ENCODE measurements around the gene NUP50. TPM values are rescaled to one million over a fixed set of nuclear protein-coding genes. Genes with fewer than 3 reads are reported as not detected.

NUP50 gene
- total and polyA plus RNA-seq, 2 of the 13 experiments (the other 11 are each of a cell fraction or from before 2014, with no cell fraction given): 14.2 to 52.4 TPM

DNA sequence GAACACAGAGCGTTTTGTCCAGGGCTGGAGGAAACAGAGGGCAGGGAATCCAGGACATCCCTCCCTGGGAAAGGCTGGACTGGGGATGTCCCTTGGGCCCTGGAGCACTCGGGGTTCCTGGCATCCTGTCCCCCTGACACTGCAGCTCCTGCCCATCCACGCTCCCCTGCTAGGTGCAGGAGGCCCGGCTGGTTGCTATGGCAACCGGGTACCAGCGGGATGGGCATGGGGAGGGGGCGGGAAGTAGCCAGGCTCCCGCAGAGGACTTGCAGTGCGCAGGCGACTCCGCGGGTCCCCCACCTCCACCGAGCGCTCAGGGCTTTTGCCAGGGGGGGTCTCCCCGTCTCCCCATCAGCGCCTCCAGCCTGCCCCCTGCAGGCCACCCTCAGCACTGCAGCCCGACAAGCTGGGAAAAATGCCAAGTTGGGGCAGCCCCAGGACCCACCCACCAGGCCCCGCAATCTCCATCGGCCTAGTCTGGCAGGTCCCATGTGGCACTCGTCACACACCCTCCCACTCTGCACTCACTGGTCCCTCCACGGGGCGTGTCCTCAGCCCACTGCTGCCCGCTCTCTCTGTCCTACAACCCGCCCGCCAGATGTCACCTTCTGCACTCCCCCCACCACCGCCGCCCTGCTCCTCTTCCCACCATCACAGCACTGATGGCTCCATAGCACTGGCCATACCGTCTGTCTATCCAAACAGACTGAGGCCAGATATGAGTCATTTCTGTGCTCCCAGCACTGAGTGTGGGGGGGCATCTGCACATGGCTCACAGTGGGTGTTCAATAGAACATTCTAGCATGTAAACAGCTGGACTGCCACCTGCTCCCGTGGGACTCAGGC is 45.5 kb downstream of the NUP50 start (continued):
- TF ChIP-seq GATAD2A (CRISPR knock-in tag; IDR thresholded peaks at IDR 0.05) (no peak), KDM4B (CRISPR knock-in tag; IDR thresholded peaks at IDR 0.05) (no peak), KDM5B (CRISPR knock-in tag; IDR thresholded peaks at IDR 0.05; ENCODE audit: borderline replicate concordance) (no peak), ZNF337 (CRISPR knock-in tag; IDR thresholded peaks at IDR 0.05; ENCODE audit: borderline replicate concordance, low read depth) (no peak), ZNF124 (CRISPR knock-in tag; IDR thresholded peaks at IDR 0.05) (no peak), ZNF703 (CRISPR knock-in tag; IDR thresholded peaks at IDR 0.05; ENCODE audit: borderline replicate concordance) (no peak), PRMT3 (CRISPR knock-in tag; IDR thresholded peaks at IDR 0.05; ENCODE audit: borderline replicate concordance, low read depth) (no peak), HNRNPLL (IDR thresholded peaks at IDR 0.05; ENCODE audit: low read depth, low read length, poor library complexity, severe bottlenecking) (no peak), ZNF234 (CRISPR knock-in tag; conservative IDR thresholded peaks at IDR 0.05) (no peak), HMGA1 (CRISPR knock-in tag; conservative IDR thresholded peaks at IDR 0.05) (no peak)
- TF ChIP-seq, protein P1, sequence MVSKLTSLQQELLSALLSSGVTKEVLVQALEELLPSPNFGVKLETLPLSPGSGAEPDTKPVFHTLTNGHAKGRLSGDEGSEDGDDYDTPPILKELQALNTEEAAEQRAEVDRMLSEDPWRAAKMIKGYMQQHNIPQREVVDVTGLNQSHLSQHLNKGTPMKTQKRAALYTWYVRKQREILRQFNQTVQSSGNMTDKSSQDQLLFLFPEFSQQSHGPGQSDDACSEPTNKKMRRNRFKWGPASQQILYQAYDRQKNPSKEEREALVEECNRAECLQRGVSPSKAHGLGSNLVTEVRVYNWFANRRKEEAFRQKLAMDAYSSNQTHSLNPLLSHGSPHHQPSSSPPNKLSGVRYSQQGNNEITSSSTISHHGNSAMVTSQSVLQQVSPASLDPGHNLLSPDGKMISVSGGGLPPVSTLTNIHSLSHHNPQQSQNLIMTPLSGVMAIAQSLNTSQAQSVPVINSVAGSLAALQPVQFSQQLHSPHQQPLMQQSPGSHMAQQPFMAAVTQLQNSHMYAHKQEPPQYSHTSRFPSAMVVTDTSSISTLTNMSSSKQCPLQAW (CRISPR knock-in tag; IDR thresholded peaks at IDR 0.05): no peak
- TF ChIP-seq, protein P2, sequence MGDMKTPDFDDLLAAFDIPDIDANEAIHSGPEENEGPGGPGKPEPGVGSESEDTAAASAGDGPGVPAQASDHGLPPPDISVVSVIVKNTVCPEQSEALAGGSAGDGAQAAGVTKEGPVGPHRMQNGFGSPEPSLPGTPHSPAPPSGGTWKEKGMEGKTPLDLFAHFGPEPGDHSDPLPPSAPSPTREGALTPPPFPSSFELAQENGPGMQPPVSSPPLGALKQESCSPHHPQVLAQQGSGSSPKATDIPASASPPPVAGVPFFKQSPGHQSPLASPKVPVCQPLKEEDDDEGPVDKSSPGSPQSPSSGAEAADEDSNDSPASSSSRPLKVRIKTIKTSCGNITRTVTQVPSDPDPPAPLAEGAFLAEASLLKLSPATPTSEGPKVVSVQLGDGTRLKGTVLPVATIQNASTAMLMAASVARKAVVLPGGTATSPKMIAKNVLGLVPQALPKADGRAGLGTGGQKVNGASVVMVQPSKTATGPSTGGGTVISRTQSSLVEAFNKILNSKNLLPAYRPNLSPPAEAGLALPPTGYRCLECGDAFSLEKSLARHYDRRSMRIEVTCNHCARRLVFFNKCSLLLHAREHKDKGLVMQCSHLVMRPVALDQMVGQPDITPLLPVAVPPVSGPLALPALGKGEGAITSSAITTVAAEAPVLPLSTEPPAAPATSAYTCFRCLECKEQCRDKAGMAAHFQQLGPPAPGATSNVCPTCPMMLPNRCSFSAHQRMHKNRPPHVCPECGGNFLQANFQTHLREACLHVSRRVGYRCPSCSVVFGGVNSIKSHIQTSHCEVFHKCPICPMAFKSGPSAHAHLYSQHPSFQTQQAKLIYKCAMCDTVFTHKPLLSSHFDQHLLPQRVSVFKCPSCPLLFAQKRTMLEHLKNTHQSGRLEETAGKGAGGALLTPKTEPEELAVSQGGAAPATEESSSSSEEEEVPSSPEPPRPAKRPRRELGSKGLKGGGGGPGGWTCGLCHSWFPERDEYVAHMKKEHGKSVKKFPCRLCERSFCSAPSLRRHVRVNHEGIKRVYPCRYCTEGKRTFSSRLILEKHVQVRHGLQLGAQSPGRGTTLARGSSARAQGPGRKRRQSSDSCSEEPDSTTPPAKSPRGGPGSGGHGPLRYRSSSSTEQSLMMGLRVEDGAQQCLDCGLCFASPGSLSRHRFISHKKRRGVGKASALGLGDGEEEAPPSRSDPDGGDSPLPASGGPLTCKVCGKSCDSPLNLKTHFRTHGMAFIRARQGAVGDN (CRISPR knock-in tag; IDR thresholded peaks at IDR 0.05): peak; percentile 46
- TF ChIP-seq, protein P3, sequence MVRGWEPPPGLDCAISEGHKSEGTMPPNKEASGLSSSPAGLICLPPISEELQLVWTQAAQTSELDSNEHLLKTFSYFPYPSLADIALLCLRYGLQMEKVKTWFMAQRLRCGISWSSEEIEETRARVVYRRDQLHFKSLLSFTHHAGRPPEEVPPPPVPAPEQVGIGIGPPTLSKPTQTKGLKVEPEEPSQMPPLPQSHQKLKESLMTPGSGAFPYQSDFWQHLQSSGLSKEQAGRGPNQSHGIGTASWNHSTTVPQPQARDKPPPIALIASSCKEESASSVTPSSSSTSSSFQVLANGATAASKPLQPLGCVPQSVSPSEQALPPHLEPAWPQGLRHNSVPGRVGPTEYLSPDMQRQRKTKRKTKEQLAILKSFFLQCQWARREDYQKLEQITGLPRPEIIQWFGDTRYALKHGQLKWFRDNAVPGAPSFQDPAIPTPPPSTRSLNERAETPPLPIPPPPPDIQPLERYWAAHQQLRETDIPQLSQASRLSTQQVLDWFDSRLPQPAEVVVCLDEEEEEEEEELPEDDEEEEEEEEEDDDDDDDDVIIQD (CRISPR knock-in tag; IDR thresholded peaks at IDR 0.05; ENCODE audit: low read depth): no peak
- TF ChIP-seq, protein P4, sequence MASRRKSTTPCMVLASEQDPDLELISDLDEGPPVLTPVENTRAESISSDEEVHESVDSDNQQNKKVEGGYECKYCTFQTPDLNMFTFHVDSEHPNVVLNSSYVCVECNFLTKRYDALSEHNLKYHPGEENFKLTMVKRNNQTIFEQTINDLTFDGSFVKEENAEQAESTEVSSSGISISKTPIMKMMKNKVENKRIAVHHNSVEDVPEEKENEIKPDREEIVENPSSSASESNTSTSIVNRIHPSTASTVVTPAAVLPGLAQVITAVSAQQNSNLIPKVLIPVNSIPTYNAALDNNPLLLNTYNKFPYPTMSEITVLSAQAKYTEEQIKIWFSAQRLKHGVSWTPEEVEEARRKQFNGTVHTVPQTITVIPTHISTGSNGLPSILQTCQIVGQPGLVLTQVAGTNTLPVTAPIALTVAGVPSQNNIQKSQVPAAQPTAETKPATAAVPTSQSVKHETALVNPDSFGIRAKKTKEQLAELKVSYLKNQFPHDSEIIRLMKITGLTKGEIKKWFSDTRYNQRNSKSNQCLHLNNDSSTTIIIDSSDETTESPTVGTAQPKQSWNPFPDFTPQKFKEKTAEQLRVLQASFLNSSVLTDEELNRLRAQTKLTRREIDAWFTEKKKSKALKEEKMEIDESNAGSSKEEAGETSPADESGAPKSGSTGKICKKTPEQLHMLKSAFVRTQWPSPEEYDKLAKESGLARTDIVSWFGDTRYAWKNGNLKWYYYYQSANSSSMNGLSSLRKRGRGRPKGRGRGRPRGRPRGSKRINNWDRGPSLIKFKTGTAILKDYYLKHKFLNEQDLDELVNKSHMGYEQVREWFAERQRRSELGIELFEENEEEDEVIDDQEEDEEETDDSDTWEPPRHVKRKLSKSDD (CRISPR knock-in tag; IDR thresholded peaks at IDR 0.05; ENCODE audit: low read depth): no peak
- TF ChIP-seq, protein P5, sequence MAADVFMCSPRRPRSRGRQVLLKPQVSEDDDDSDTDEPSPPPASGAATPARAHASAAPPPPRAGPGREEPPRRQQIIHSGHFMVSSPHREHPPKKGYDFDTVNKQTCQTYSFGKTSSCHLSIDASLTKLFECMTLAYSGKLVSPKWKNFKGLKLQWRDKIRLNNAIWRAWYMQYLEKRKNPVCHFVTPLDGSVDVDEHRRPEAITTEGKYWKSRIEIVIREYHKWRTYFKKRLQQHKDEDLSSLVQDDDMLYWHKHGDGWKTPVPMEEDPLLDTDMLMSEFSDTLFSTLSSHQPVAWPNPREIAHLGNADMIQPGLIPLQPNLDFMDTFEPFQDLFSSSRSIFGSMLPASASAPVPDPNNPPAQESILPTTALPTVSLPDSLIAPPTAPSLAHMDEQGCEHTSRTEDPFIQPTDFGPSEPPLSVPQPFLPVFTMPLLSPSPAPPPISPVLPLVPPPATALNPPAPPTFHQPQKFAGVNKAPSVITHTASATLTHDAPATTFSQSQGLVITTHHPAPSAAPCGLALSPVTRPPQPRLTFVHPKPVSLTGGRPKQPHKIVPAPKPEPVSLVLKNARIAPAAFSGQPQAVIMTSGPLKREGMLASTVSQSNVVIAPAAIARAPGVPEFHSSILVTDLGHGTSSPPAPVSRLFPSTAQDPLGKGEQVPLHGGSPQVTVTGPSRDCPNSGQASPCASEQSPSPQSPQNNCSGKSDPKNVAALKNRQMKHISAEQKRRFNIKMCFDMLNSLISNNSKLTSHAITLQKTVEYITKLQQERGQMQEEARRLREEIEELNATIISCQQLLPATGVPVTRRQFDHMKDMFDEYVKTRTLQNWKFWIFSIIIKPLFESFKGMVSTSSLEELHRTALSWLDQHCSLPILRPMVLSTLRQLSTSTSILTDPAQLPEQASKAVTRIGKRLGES (CRISPR knock-in tag; IDR thresholded peaks at IDR 0.05; ENCODE audit: borderline replicate concordance): no peak
